Adipocyte (in vitro differentiated cells): ENCODE data around the gene SURF2.

Experiments
- DNase-seq: peaks from one replicate; pipeline ENCODE4 v3.0.0-alpha.2; 2015; ENCODE audit warnings: low read depth
- H3K27me3 ChIP-seq: replicated peaks from 2 replicates; pipeline ENCODE4 v1.7.0; 2013; ENCODE audit warnings: mild to moderate bottlenecking, low read length, moderate library complexity; ENCODE audit not compliant: control insufficient read depth, insufficient read depth
- H3K36me3 ChIP-seq: 2 replicates; pipeline ENCODE4 v1.7.0; 2013; ENCODE audit warnings: low read length, mild to moderate bottlenecking, moderate library complexity; ENCODE audit not compliant: control insufficient read depth, insufficient read depth, severe bottlenecking
- H3K4me1 ChIP-seq: 2 replicates; pipeline ENCODE4 v1.7.0; 2013; ENCODE audit warnings: mild to moderate bottlenecking, low read length, moderate library complexity; ENCODE audit not compliant: control insufficient read depth, insufficient read depth
- H3K4me3 ChIP-seq: 2 replicates; pipeline ENCODE4 v1.7.0; 2013; ENCODE audit warnings: mild to moderate bottlenecking, low read length, moderate library complexity
- H3K9ac ChIP-seq: 2 replicates; pipeline ENCODE4 v1.7.0; 2013; ENCODE audit warnings: mild to moderate bottlenecking, low read length, moderate library complexity
- H3K9me3 ChIP-seq: 2 replicates; pipeline ENCODE4 v1.7.0; 2013; ENCODE audit warnings: mild to moderate bottlenecking, low read length, moderate library complexity; ENCODE audit not compliant: control insufficient read depth

SURF2 gene

GRCh38 chr9:133339641-133340040, 16.7 kb upstream of the SURF2 start:
- no peaks in the 10 kb centered on the region for H3K9me3 ChIP-seq
- peaks cover 7% of the 10 kb centered on the region for H3K4me1 ChIP-seq
- no peak for DNase-seq
- no peak overlapping the region for H3K4me3 ChIP-seq
- no peaks in the 10 kb centered on the region for H3K27me3 ChIP-seq
- no peak overlapping the region for H3K9ac ChIP-seq
- peaks cover 55% of the 10 kb centered on the region for H3K36me3 ChIP-seq

- H3K4me3 ChIP-seq, result no peak overlapping the region
- H3K9me3 ChIP-seq, result no peaks in the 10 kb centered on the region
- H3K27me3 ChIP-seq, result no peaks in the 10 kb centered on the region
- no peak for DNase-seq
- no peak overlapping the region for H3K9ac ChIP-seq
- peaks cover 4% of the 10 kb centered on the region for H3K4me1 ChIP-seq
- peaks cover 58% of the 10 kb centered on the region for H3K36me3 ChIP-seq
These were observed 16.1 kb upstream of the SURF2 start for GRCh38 chr9:133340256-133340655.

GRCh38 chr9:133340916-133341315, 15.4 kb upstream of the SURF2 start:
- no peak overlapping the region for H3K4me3 ChIP-seq
- H3K36me3 ChIP-seq, result peaks cover 58% of the 10 kb centered on the region
- no peaks in the 10 kb centered on the region for H3K27me3 ChIP-seq
- peaks cover 4% of the 10 kb centered on the region for H3K4me1 ChIP-seq
- no peak for DNase-seq
- H3K9me3 ChIP-seq, result no peaks in the 10 kb centered on the region
- no peak overlapping the region for H3K9ac ChIP-seq

- Histone ChIP-seq H3K36me3 (peaks cover 58% of the 10 kb centered on the region), H3K27me3 (no peaks in the 10 kb centered on the region)
These were observed 14.8 kb upstream of the SURF2 start for GRCh38 chr9:133341369-133342068.

DNA sequence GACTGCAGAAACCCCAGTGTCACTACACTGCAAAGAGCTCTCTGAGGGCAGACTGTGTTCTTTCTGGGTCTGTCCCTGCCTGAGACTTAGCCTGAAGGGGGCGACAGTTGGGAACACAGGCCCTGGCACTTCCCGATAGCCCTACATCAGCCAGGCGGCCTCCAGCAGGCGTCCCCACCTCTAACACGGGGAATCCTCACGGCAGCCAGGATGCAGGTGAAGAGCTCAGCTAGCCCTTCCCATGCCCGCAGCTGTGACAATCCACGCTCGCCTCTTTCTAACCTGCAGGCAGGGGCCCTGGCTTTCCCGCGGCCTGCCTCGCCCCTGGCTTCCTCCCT, 14.3 kb upstream of the SURF2 start:
- H3K9ac ChIP-seq, result no peak overlapping the region
- no peak overlapping the region for H3K4me3 ChIP-seq
- H3K4me1 ChIP-seq, result peaks cover 10% of the 10 kb centered on the region
- no peaks in the 10 kb centered on the region for H3K9me3 ChIP-seq
- DNase-seq, result no peak
- no peaks in the 10 kb centered on the region for H3K27me3 ChIP-seq
- peaks cover 58% of the 10 kb centered on the region for H3K36me3 ChIP-seq

More at GRCh38 chr9:133341369-133342068, 14.8 kb upstream of the SURF2 start:
- no peaks in the 10 kb centered on the region for H3K9me3 ChIP-seq
- no peak for DNase-seq
- peaks cover 6% of the 10 kb centered on the region for H3K4me1 ChIP-seq
- H3K4me3 ChIP-seq, result no peak overlapping the region
- H3K9ac ChIP-seq, result no peak overlapping the region

- no peak overlapping the region for H3K4me3 ChIP-seq
- peaks cover 58% of the 10 kb centered on the region for H3K36me3 ChIP-seq
- H3K9me3 ChIP-seq, result no peaks in the 10 kb centered on the region
- H3K4me1 ChIP-seq, result peaks cover 10% of the 10 kb centered on the region
- H3K9ac ChIP-seq, result no peak overlapping the region
- no peak for DNase-seq
- H3K27me3 ChIP-seq, result no peaks in the 10 kb centered on the region
These were observed 13.8 kb upstream of the SURF2 start for GRCh38 chr9:133342570-133342969.

DNA sequence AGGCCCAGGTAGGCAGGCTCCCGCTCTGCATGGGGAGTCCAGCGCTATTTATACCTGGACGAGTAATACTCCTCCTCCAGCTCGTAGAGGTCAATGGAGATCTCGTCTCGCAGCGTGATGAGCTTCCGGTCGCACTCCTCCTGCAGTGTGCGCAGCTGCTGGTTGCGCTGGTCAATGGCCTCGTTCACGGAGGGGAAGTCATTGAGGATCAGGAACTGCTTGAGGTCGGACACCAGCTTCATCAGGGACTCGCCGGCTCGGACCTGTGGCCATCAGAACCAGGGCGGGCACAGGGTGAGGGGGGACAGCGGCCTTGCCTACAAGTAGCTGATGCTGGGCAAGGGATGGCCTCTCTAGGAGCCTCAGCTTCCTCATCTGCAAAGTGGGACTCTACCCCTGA, 12.3 kb upstream of the SURF2 start:
- Histone ChIP-seq H3K4me1 (peaks cover 12% of the 10 kb centered on the region), H3K9ac (no peak overlapping the region), H3K36me3 (peaks cover 55% of the 10 kb centered on the region), H3K27me3 (no peaks in the 10 kb centered on the region), H3K4me3 (no peak overlapping the region), H3K9me3 (no peaks in the 10 kb centered on the region)
- DNase-seq, result no peak

GRCh38 chr9:133344979-133345378, 11.4 kb upstream of the SURF2 start:
- Histone ChIP-seq H3K36me3 (peaks cover 58% of the 10 kb centered on the region), H3K9ac (no peak overlapping the region), H3K4me1 (peaks cover 21% of the 10 kb centered on the region), H3K9me3 (no peaks in the 10 kb centered on the region), H3K27me3 (no peaks in the 10 kb centered on the region), H3K4me3 (no peak overlapping the region)
- DNase-seq, result no peak

DNA sequence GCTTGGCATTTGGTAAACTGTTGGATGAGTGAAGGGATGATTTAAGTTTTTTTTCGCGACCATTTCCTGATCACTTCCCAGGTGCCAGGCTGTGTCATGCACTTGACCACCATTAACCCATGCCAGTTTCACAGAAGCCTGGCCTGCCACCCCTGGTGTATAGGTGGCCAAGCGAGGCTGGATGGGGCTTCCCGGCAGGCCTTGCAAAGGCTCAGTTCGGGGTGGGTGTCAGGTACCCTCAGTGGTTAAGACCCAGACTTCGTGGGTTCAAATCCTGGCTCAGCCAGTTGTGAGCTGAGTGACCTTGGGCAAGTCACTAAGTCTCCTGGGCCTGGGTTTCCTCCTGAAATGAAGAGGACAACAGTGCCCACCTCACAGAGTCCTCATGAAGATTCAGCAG, 10.8 kb upstream of the SURF2 start:
- Histone ChIP-seq H3K36me3 (peaks cover 58% of the 10 kb centered on the region), H3K9me3 (no peaks in the 10 kb centered on the region)
- DNase-seq, result no peak

GRCh38 chr9:133346021-133346785, 10.1 kb upstream of the SURF2 start:
- Histone ChIP-seq H3K36me3 (peaks cover 58% of the 10 kb centered on the region), H3K4me1 (peaks cover 26% of the 10 kb centered on the region), H3K27me3 (no peaks in the 10 kb centered on the region), H3K9me3 (no peaks in the 10 kb centered on the region), H3K4me3 (peak overlapping the region; percentile 98), H3K9ac (peak overlapping the region; percentile 99)
- no peak for DNase-seq

More for the DNA sequence above, 10.8 kb upstream of the SURF2 start:
- Histone ChIP-seq H3K4me3 (no peak overlapping the region), H3K9ac (peak overlapping the region; percentile 99), H3K4me1 (peaks cover 26% of the 10 kb centered on the region), H3K27me3 (no peaks in the 10 kb centered on the region)

DNA sequence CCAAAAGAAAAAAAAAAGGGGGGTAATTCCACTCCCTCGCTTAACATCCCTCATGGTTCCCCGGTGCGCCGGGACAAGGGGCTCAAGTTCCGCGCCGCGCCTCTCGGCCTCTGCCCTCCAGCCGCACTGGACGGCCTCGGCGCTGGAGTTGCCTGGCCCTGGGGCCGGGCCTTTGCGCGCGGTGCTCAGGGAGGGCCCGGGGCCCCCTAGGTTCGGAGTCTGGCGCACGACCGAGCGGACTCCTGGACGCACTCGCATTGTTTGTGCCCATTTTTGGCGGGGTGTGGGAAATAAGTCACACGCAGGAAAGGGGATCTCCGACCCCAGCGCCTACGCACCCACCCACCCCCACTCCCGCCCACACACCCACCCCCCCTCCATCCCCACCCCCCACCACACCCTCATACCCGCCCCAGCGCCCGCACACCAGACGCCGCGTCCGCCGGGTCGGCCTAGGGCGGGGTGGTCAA, 8.8 kb upstream of the SURF2 start:
- Histone ChIP-seq H3K36me3 (peaks cover 59% of the 10 kb centered on the region), H3K27me3 (no peaks in the 10 kb centered on the region), H3K4me3 (peak overlapping the region; percentile 98), H3K9ac (peak overlapping the region; percentile 99), H3K9me3 (no peaks in the 10 kb centered on the region), H3K4me1 (peaks cover 33% of the 10 kb centered on the region)
- peak; percentile 69 for DNase-seq
